GM18502 (cell line): ENCODE measurements around the gene STRN.
"Not testable (repeated sequence)": the region's sequence is repeated elsewhere in the genome, so short reads cannot be mapped to it uniquely, and the experiment has no call there.

ENCODE experiments used
- ATAC-seq: cut with Tn5 transposase; IDR thresholded peaks from one replicate; pipeline ENCODE4 v1.9.1; 2021; ENCODE audit warnings: mild to moderate bottlenecking; ENCODE audit not compliant: unreplicated experiment, poor library complexity

STRN gene

GRCh38 chr2:36919041-36919837 is 47.1 kb downstream of the STRN start:
- ATAC-seq, result no peak

GRCh38 chr2:36918307-36918706 is 48.0 kb downstream of the STRN start:
- no peak for ATAC-seq

- ATAC-seq, result no peak
These were observed 50.7 kb downstream of the STRN start for GRCh38 chr2:36915627-36916026.

- ATAC-seq, result no peak
These were observed 53.6 kb downstream of the STRN start for GRCh38 chr2:36912695-36913094.

- ATAC-seq, result no peak
These were observed 55.3 kb downstream of the STRN start for GRCh38 chr2:36911012-36911411.

GRCh38 chr2:36906277-36906676 is 60.1 kb downstream of the STRN start:
- no peak for ATAC-seq

- ATAC-seq, result no peak
These were observed 61.7 kb downstream of the STRN start for GRCh38 chr2:36904636-36905035.

GRCh38 chr2:36902385-36903120 is 63.8 kb downstream of the STRN start:
- no peak for ATAC-seq

GRCh38 chr2:36892805-36893204 is 73.5 kb downstream of the STRN start:
- no peak for ATAC-seq

GRCh38 chr2:36889795-36890194 is 76.5 kb downstream of the STRN start:
- no peak for ATAC-seq

- ATAC-seq, result not testable (repeated sequence)
These were observed 79.2 kb downstream of the STRN start for GRCh38 chr2:36887095-36887494.

- no peak for ATAC-seq
These were observed 79.7 kb downstream of the STRN start for GRCh38 chr2:36886664-36887063.

GRCh38 chr2:36885605-36886004 is 80.7 kb downstream of the STRN start:
- no peak for ATAC-seq

GRCh38 chr2:36882532-36882931 is 83.8 kb downstream of the STRN start:
- ATAC-seq, result no peak

GRCh38 chr2:36881816-36882215 is 84.5 kb downstream of the STRN start:
- no peak for ATAC-seq

GRCh38 chr2:36878429-36878828 is 87.9 kb downstream of the STRN start:
- ATAC-seq, result no peak

- no peak for ATAC-seq
These were observed 95.1 kb downstream of the STRN start for GRCh38 chr2:36871068-36871707.

- ATAC-seq, result no peak
These were observed 96.7 kb downstream of the STRN start for GRCh38 chr2:36869606-36870005.

GRCh38 chr2:36861896-36862295 is 104.4 kb downstream of the STRN start:
- no peak for ATAC-seq

GRCh38 chr2:36859366-36859792 is 107.0 kb downstream of the STRN start:
- ATAC-seq, result peak; percentile 20
